Spleen (tissue), 11 donors: ENCODE results near the gene USH2A. TPM values are rescaled to one million over a fixed set of nuclear protein-coding genes. Genes with fewer than 3 reads are reported as not detected.
A peak's percentile ranks its signal among the peaks of the same experiment; 100 is the strongest.

ENCODE experiments used
- DNase-seq: peaks from one replicate; pipeline ENCODE4 v3.0.0-alpha.2; 2020
- H3K27ac ChIP-seq, 8 donors: fragments of 200-600 bp; sonication (generic) in 7 of 8; 1 replicate in 4 of 8; 2 replicates in 4 of 8; pipeline versions ENCODE4 v1.5.0 to v1.8.0; 2016 to 2021; ENCODE audit warnings: inconsistent platforms in 4 of 8, mild to moderate bottlenecking in 4 of 8, moderate library complexity in 1 of 8
- H3K27me3 ChIP-seq, 7 donors: fragments of 200-600 bp; sonication (generic) in 6 of 7; replicated peaks in 1 of 7; 1 replicate in 4 of 7; 2 replicates in 3 of 7; pipeline versions ENCODE4 v1.5.0 to v1.8.0; 2016 to 2021; ENCODE audit warnings: inconsistent platforms in 3 of 7, mild to moderate bottlenecking in 1 of 7
- H3K36me3 ChIP-seq, 6 donors: fragments of 200-600 bp; sonication (generic) in 5 of 6; 1 replicate in 4 of 6; 2 replicates in 2 of 6; pipeline versions ENCODE4 v1.5.0 to v1.8.0; 2016 to 2021; ENCODE audit warnings: inconsistent platforms in 2 of 6
- H3K4me1 ChIP-seq, 6 donors: fragments of 200-600 bp; sonication (generic) in 5 of 6; 1 replicate in 3 of 6; 2 replicates in 3 of 6; pipeline versions ENCODE4 v1.5.0 to v1.8.0; 2016 to 2021; ENCODE audit warnings: inconsistent platforms in 3 of 6
- H3K4me3 ChIP-seq, 8 donors: fragments of 200-600 bp; sonication (generic) in 7 of 8; 1 replicate in 4 of 8; 2 replicates in 4 of 8; pipeline versions ENCODE4 v1.5.0 to v1.8.0; 2016 to 2021; ENCODE audit warnings: inconsistent platforms in 4 of 8, mild to moderate bottlenecking in 4 of 8, moderate library complexity in 2 of 8
- H3K9me3 ChIP-seq, 8 donors: fragments of 200-600 bp; sonication (generic) in 7 of 8; 1 replicate in 4 of 8; 2 replicates in 4 of 8; pipeline versions ENCODE4 v1.5.0 to v1.8.0; 2016 to 2021; ENCODE audit warnings: inconsistent platforms in 4 of 8
- CTCF ChIP-seq, 11 experiments: fragments of 200-600 bp in 7 of 11; fragments of 450-650 bp in 4 of 11; sonication (generic) in 4 of 11; IDR thresholded peaks in 8 of 11; conservative IDR thresholded peaks in 3 of 11; 1 replicate in 7 of 11; 2 replicates in 4 of 11; pipeline versions ENCODE4 v1.4.0 to v1.8.0; 2016 to 2021; ENCODE audit warnings: antibody characterized with exemption in 11 of 11, inconsistent platforms in 4 of 11, mild to moderate bottlenecking in 1 of 11
- POLR2A ChIP-seq, 3 donors: fragments of 450-650 bp; IDR thresholded peaks; one replicate each; pipeline ENCODE4 v1.5.1; 2017; ENCODE audit warnings: antibody characterized with exemption in 3 of 3, mild to moderate bottlenecking in 1 of 3
- POLR2AphosphoS5 ChIP-seq, 3 donors: sonication (generic); formaldehyde crosslinking; IDR thresholded peaks; one replicate each; pipeline ENCODE4 v1.5.1; 2017; ENCODE audit warnings: antibody characterized with exemption in 3 of 3
- WGBS, 5 donors: extraction: QIAGEN DNeasy Blood & Tissue Kit in 3 of 5; methylation state at CpG; one replicate each; pipeline versions ENCODE4 v1.1.5 to v1.1.7; 2013 to 2018; 5-methylcytosine and 5-hydroxymethylcytosine counted together
- intact Hi-C: fragments of 100-400 bp; cut with DNase I; formaldehyde crosslinking; loops from one replicate; pipeline ENCODE4 v1.15.0; 2023; ENCODE audit warnings: low total_unique reads
- polyA plus RNA-seq, 3 donors: library from polyadenylated mRNA; stranded (reverse); fragments of 200-250 nt; gene quantifications; one replicate each; pipeline ENCODE4 v1.2.1, GENCODE V29; 2013
- total RNA-seq, 7 donors: library from RNA; depleted of rRNA in 3 of 7; stranded (reverse); fragments of >200 nt in 3 of 7; fragmentation: NEBNext Ultra II Directional in 4 of 7; extraction: Animal tissue kit (Norgen Biotek cat#: 25700) in 4 of 7; gene quantifications; one replicate each; pipeline versions ENCODE4 v1.1.0 to v1.2.1, GENCODE V29; 2016 to 2021
- donor health status: healthy with polysubstance abuse.
- donor health status: DM: no; HTN: no; CAD: no; lungs with moderate emphysema.
- donor health status: DM: no; HTN: no; CAD: no.
- donor health status: Bipolar disorder and iron deficiency.
- donor health status: healthy.
- donor health status: DM: no; HTN: no; CAD: no.
- donor health status: DM: yes; HTN: yes; CAD: no.

Gene USH2A
- total and polyA plus RNA-seq, 10 donors: under 0.01 TPM; not detected in 9

GRCh38 chr1:215878128-215878527 is 545.1 kb downstream of the USH2A start:
- H3K4me1 ChIP-seq: no peaks in the 10 kb centered on the region
- TF ChIP-seq POLR2A (IDR thresholded peaks at IDR 0.05): no peak
- no peak for TF ChIP-seq POLR2AphosphoS5 (IDR thresholded peaks at IDR 0.05)
- TF ChIP-seq CTCF (IDR thresholded peaks at IDR 0.05 in 8 of 11, conservative IDR thresholded peaks at IDR 0.05 in 3 of 11): no peak
- peaks cover 0 to 9% (median 0%) of the 10 kb centered on the region in 8 donors for H3K9me3 ChIP-seq
- no peaks in the 10 kb centered on the region for H3K36me3 ChIP-seq
- DNase-seq: no peak
- intact Hi-C loops: no loop called here
- H3K4me3 ChIP-seq: no peak overlapping the region
- H3K27me3 ChIP-seq: no peaks in the 10 kb centered on the region
- no peak overlapping the region for H3K27ac ChIP-seq
- 82 to 88% (median 85%) methylated on average over 5 of the region's 5 CpGs for WGBS, 5 donors

- WGBS, 5 donors: 68 to 81% (median 79%) methylated on average over 5 of the region's 5 CpGs
- peaks cover 0 to 7% (median 0%) of the 10 kb centered on the region in 8 donors for H3K9me3 ChIP-seq
- H3K27me3 ChIP-seq: no peaks in the 10 kb centered on the region
- no peak for TF ChIP-seq POLR2AphosphoS5 (IDR thresholded peaks at IDR 0.05)
- no peaks in the 10 kb centered on the region for H3K36me3 ChIP-seq
- H3K27ac ChIP-seq: no peak overlapping the region
- no peak for DNase-seq
- no peaks in the 10 kb centered on the region for H3K4me1 ChIP-seq
- H3K4me3 ChIP-seq: no peak overlapping the region
- intact Hi-C loops: no loop called here
These were observed 545.7 kb downstream of the USH2A start for GRCh38 chr1:215877452-215877951.

- intact Hi-C loops: no loop called here
- DNase-seq: no peak
- Histone ChIP-seq H3K27me3 (no peaks in the 10 kb centered on the region), H3K4me1 (no peaks in the 10 kb centered on the region), H3K9me3 (peaks cover 0 to 3% (median 0%) of the 10 kb centered on the region in 8 donors), H3K36me3 (no peaks in the 10 kb centered on the region), H3K4me3 (no peak overlapping the region), H3K27ac (no peak overlapping the region)
- TF ChIP-seq POLR2A (IDR thresholded peaks at IDR 0.05) (no peak), POLR2AphosphoS5 (IDR thresholded peaks at IDR 0.05) (no peak), CTCF (IDR thresholded peaks at IDR 0.05 in 8 of 11, conservative IDR thresholded peaks at IDR 0.05 in 3 of 11) (no peak)
- WGBS, 5 donors: 64 to 88% (median 79%) methylated on average over 1 of the region's 1 CpG
These were observed 547.5 kb downstream of the USH2A start for GRCh38 chr1:215875712-215876111.

GRCh38 chr1:215875236-215875635 is 548.0 kb downstream of the USH2A start:
- Histone ChIP-seq H3K27ac (peak overlapping the region in 1 of 8 donors; percentile 15), H3K27me3 (no peaks in the 10 kb centered on the region), H3K4me1 (no peaks in the 10 kb centered on the region), H3K9me3 (peaks cover 0 to 3% (median 0%) of the 10 kb centered on the region in 8 donors), H3K4me3 (no peak overlapping the region), H3K36me3 (no peaks in the 10 kb centered on the region)
- TF ChIP-seq CTCF (IDR thresholded peaks at IDR 0.05 in 8 of 11, conservative IDR thresholded peaks at IDR 0.05 in 3 of 11) (no peak), POLR2A (IDR thresholded peaks at IDR 0.05) (no peak), POLR2AphosphoS5 (IDR thresholded peaks at IDR 0.05) (no peak)
- WGBS, 5 donors: 52 to 66% (median 60%) methylated on average over 3 of the region's 3 CpGs
- DNase-seq: no peak
- intact Hi-C loops: no loop called here

- H3K27ac ChIP-seq: no peak overlapping the region
- WGBS, 5 donors: 58 to 74% (median 70%) methylated on average over 3 of the region's 3 CpGs
- intact Hi-C loops: no loop called here
- DNase-seq: no peak
- H3K4me1 ChIP-seq: no peaks in the 10 kb centered on the region
- H3K27me3 ChIP-seq: no peaks in the 10 kb centered on the region
- no peaks in the 10 kb centered on the region for H3K36me3 ChIP-seq
- TF ChIP-seq POLR2A (IDR thresholded peaks at IDR 0.05) (no peak), CTCF (IDR thresholded peaks at IDR 0.05 in 8 of 11, conservative IDR thresholded peaks at IDR 0.05 in 3 of 11) (no peak), POLR2AphosphoS5 (IDR thresholded peaks at IDR 0.05) (no peak)
- peaks cover 0 to 3% (median 0%) of the 10 kb centered on the region in 8 donors for H3K9me3 ChIP-seq
- no peak overlapping the region for H3K4me3 ChIP-seq
These were observed 550.6 kb downstream of the USH2A start for GRCh38 chr1:215872658-215873057.
